Measurements from ENCODE around the gene ANKHD1. TPM values are rescaled to one million over a fixed set of nuclear protein-coding genes. Genes with fewer than 3 reads are reported as not detected.
"Not testable (repeated sequence)": the region's sequence is repeated elsewhere in the genome, so short reads cannot be mapped to it uniquely, and the experiment has no call there.

The ANKHD1 gene
- total and polyA plus RNA-seq, 12 donors: 26.6 to 77.9 (median 67.5) TPM

DNA sequence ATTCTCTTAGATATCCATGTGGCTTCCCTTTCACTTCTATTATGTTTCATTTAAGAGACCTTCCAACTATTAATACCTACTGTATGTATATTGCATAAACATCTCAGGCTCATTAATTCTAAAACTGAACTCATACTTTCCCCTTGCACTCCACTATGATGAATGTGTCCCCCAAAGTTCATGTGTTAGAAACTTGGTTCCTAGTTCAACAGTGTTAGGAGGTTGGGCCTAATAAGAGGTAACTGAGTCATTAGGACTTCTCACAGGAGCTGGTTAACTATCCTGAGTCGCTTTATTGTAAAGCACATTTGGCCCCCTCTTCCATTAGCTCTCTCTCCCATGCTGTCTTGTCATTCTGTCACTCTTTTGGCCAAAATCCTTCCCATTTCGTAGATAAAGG, 22.0 kb downstream of the ANKHD1 start:
- ATAC-seq: no peak
- 89 to 93% methylated on average over 2 of the region's 2 CpGs for WGBS, 2 donors
- intact Hi-C loops (cut with DNase I): loop anchor here in 1 of 10 donors (5.0 kb wide), 1 partner anchor 564 kb away; no protein-coding TSS in a partner anchor

DNA sequence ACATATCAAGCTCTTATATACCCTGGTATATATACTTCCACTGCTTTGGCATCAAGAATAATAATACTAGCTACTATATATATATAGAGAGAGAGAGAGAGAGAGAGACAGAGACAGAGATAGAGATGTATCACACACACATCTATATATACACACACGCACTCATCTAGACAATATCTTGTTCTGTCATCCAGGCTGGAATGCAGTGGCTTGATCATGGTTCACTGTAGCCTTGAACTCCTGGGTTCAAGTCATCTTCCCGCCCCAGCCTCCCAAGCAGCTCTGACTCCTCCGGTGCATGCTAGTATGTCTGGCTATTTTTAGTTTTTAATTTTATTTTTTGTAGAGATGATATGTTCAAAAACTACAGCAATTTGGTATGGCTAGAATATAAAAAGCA, 22.5 kb downstream of the ANKHD1 start:
- TF ChIP-seq, protein P1, sequence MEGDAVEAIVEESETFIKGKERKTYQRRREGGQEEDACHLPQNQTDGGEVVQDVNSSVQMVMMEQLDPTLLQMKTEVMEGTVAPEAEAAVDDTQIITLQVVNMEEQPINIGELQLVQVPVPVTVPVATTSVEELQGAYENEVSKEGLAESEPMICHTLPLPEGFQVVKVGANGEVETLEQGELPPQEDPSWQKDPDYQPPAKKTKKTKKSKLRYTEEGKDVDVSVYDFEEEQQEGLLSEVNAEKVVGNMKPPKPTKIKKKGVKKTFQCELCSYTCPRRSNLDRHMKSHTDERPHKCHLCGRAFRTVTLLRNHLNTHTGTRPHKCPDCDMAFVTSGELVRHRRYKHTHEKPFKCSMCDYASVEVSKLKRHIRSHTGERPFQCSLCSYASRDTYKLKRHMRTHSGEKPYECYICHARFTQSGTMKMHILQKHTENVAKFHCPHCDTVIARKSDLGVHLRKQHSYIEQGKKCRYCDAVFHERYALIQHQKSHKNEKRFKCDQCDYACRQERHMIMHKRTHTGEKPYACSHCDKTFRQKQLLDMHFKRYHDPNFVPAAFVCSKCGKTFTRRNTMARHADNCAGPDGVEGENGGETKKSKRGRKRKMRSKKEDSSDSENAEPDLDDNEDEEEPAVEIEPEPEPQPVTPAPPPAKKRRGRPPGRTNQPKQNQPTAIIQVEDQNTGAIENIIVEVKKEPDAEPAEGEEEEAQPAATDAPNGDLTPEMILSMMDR (IDR thresholded peaks at IDR 0.05): no peak
- H3K9me3 ChIP-seq: no peaks in the 10 kb centered on the region
- peaks cover 0 to 61% (median 16%) of the 10 kb centered on the region in 9 donors for H3K4me1 ChIP-seq
- ATAC-seq: no peak
- intact Hi-C loops (cut with DNase I): loop anchor here in 1 of 10 donors (5.0 kb wide), 1 partner anchor 563 kb away; no protein-coding TSS in a partner anchor
- no peak for DNase-seq
- WGBS, 2 donors: 51 to 65% methylated on average over 3 of the region's 3 CpGs
- H3K4me3 ChIP-seq: no peak overlapping the region
- H3K27me3 ChIP-seq: no peaks in the 10 kb centered on the region
- H3K27ac ChIP-seq: no peak overlapping the region
- H3K36me3 ChIP-seq: no peaks in the 10 kb centered on the region

More for the DNA sequence above, 22.0 kb downstream of the ANKHD1 start:
- no peaks in the 10 kb centered on the region for H3K9me3 ChIP-seq
- DNase-seq: no peak
- no peaks in the 10 kb centered on the region for H3K27me3 ChIP-seq
- H3K4me1 ChIP-seq: peaks cover 0 to 61% (median 16%) of the 10 kb centered on the region in 9 donors
- H3K4me3 ChIP-seq: no peak overlapping the region
- no peak overlapping the region for H3K27ac ChIP-seq
- no peaks in the 10 kb centered on the region for H3K36me3 ChIP-seq
- TF ChIP-seq, protein P1 (IDR thresholded peaks at IDR 0.05): no peak

DNA sequence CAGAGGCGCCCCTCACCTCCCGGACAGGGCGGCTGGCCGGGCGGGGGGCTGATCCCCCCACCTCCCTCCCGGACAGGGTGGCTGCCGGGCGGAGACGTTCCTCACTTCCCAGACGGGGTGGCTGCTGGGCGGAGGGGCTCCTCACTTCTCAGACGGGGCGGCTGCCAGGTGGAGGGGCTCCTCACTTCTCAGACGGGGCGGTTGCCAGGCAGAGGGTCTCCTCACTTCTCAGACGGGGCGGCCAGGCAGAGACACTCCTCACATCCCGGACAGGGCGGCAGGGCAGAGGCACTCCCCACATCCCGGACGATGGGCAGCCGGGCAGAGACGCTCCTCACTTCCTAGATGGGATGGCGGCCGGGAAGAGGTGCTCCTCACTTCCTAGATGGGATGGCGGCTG, 26.1 kb downstream of the ANKHD1 start:
- H3K27ac ChIP-seq; ATAC-seq; intact Hi-C loops (cut with DNase I); H3K27me3 ChIP-seq; DNase-seq; H3K9me3 ChIP-seq; H3K36me3 ChIP-seq; H3K4me3 ChIP-seq: not testable (repeated sequence)
- 88 to 92% methylated on average over 14 to 23 of the region's 26 CpGs for WGBS, 2 donors
- H3K4me1 ChIP-seq: peaks cover 0 to 45% (median 10%) of the 10 kb centered on the region in 9 donors

DNA sequence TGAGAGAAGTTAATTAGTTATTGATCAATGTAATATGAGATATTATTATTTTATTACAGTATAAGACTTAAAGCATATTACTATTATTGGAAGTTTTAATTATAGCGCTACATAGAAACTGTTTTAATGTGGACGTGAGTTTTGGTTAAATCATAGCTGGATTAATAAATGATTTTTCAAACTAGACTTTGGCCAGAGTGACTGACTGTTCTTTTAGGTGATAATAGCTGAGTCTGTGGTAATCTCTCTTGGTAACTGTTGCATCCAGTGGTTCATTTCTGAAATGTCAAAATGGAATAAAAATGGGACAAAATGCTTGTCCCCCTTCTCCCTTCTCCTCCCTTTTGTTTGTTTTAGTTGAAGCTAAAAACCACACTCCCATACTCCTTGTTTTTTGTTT, 28.1 kb downstream of the ANKHD1 start:
- peaks cover 0 to 39% (median 7%) of the 10 kb centered on the region in 9 donors for H3K4me1 ChIP-seq
- H3K4me3 ChIP-seq: no peak overlapping the region
- no peaks in the 10 kb centered on the region for H3K36me3 ChIP-seq
- no peak for DNase-seq
- WGBS, 2 donors: 89% methylated on average over 2 of the region's 2 CpGs
- ATAC-seq: no peak
- H3K27ac ChIP-seq: no peak overlapping the region
- H3K9me3 ChIP-seq: no peaks in the 10 kb centered on the region
- intact Hi-C loops (cut with DNase I): no loop called here
- no peaks in the 10 kb centered on the region for H3K27me3 ChIP-seq
- TF ChIP-seq, protein P1 (IDR thresholded peaks at IDR 0.05): no peak

DNA sequence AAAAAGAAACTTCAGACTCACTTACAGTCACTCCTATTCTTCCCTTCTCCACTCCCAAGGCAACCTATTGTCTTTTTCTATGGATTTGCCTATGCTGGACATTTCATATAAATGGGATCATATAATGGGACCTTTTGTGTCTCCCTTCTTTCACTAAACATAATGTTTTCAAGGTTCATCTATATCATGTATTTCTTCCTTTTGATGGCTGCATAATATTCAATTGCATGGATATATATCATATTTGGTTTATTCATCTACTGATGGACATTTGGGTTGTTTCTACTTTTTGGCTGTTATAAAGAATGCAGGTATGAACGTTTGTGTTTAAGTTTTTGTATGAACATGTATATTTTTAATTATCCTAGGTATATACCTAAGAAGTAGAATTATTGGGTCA, 30.6 kb downstream of the ANKHD1 start:
- H3K27me3 ChIP-seq: no peaks in the 10 kb centered on the region
- no peaks in the 10 kb centered on the region for H3K9me3 ChIP-seq
- no peak for ATAC-seq
- H3K27ac ChIP-seq: no peak overlapping the region
- peaks cover 0 to 19% (median 4%) of the 10 kb centered on the region in 9 donors for H3K36me3 ChIP-seq
- TF ChIP-seq, protein P1 (IDR thresholded peaks at IDR 0.05): no peak
- no peak overlapping the region for H3K4me3 ChIP-seq
- no peak for DNase-seq
- 75 to 82% methylated on average over 1 of the region's 1 CpG for WGBS, 2 donors
- intact Hi-C loops (cut with DNase I): no loop called here
- H3K4me1 ChIP-seq: peaks cover 0 to 25% (median 6%) of the 10 kb centered on the region in 9 donors
